Testis (tissue), 3 donors: Measurements from ENCODE around the gene DENND5B. TPM values are rescaled to one million over a fixed set of nuclear protein-coding genes. Genes with fewer than 3 reads are reported as not detected.

Experiments
- DNase-seq: peaks from one replicate; pipeline ENCODE4 v3.0.0-alpha.2; 2019
- H3K27ac ChIP-seq, 2 donors: fragments of 200-600 bp; sonication (generic); one replicate each; pipeline ENCODE4 v1.5.1; 2019
- H3K27me3 ChIP-seq: fragments of 200-600 bp; sonication (generic); one replicate; pipeline ENCODE4 v1.5.1; 2019
- H3K36me3 ChIP-seq: fragments of 200-600 bp; sonication (generic); one replicate; pipeline ENCODE4 v1.5.1; 2017; ENCODE audit warnings: low read depth; ENCODE audit errors: missing control alignments
- H3K4me1 ChIP-seq: fragments of 200-600 bp; sonication (generic); one replicate; pipeline ENCODE4 v1.5.1; 2019
- H3K4me3 ChIP-seq, 2 donors: fragments of 200-600 bp; sonication (generic); one replicate each; pipeline ENCODE4 v1.5.1; 2017 to 2019
- H3K9me3 ChIP-seq: fragments of 200-600 bp; sonication (generic); one replicate; pipeline ENCODE4 v1.5.1; 2017
- POLR2A ChIP-seq: fragments of 450-650 bp; IDR thresholded peaks from one replicate; pipeline ENCODE4 v1.6.1; 2017; ENCODE audit warnings: antibody characterized with exemption, mild to moderate bottlenecking, moderate library complexity
- WGBS, 2 donors: methylation state at CpG; one replicate each; pipeline ENCODE4 v1.1.5; 2018; 5-methylcytosine and 5-hydroxymethylcytosine counted together
- intact Hi-C: fragments of 100-400 bp; cut with DNase I; formaldehyde crosslinking; loops from one replicate; pipeline ENCODE4 v1.15.1; 2023; ENCODE audit warnings: low total_unique reads
- polyA plus RNA-seq: library from polyadenylated mRNA; stranded (reverse); fragments of 350-450 nt; fragmentation: Illumina TruSeq; extraction: RNeasy Lipid Tissue Mini Kit (QIAGEN cat#74804); gene quantifications from one replicate; pipeline ENCODE4 v1.2.3, GENCODE V29; 2014; ENCODE audit warnings: low read depth, low replicate concordance; ENCODE audit not compliant: insufficient read depth
- total RNA-seq, 2 donors: library from RNA; depleted of rRNA; stranded (reverse); fragments of >200 nt; gene quantifications; one replicate each; pipeline ENCODE4 v1.2.3, GENCODE V29; 2016
- TF ChIP-seq, protein P1 (sequence below), 3 experiments: fragments of 450-650 bp in 2 of 3; fragments of 200-600 bp in 1 of 3; sonication (generic) in 1 of 3; IDR thresholded peaks; one replicate each; pipeline ENCODE4 v1.5.1; 2016 to 2019; ENCODE audit warnings: antibody characterized with exemption in 3 of 3, mild to moderate bottlenecking in 2 of 3, moderate library complexity in 1 of 3

DENND5B gene
- total and polyA plus RNA-seq, 3 donors from 2014 or later, result 34.7 to 62.3 (median 60.4) TPM

DNA sequence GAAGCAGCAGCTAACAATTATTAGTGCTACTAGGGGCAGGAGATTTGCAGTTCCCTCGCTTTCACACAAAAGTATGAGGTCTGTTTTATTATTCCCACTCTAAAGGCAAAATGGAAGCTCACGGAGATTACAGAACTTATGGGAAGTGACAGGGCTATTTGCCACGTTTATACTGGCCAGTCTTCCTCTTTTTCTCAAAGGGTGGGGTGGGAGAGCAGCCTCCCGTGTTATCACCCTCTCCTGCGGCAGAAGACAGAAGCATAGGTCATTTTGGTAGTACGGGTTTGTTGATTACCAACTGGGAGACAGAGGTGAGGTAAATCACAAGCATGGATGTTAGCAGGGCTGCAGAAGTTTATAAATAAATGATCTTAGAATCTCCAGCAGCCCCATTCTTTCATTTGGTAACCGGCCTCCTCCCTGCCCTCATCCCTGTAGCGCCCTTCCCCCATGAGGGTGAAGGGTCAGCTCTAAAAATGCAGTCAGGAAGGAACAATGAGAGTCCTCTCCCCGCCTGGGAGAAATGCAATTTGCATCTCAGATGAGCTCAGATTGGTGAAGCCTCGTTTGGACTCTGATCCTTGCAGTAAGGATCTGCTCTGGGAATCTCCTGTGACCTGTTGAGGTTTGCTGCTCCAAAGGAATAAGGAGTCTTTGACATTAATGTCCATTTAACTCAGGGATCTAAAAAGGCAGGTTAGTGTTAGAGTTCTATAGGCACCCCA lies 220.2 kb downstream of the DENND5B start:
- intact Hi-C loops, result no loop called here
- no peaks in the 10 kb centered on the region for H3K36me3 ChIP-seq
- H3K4me3 ChIP-seq, result peak overlapping the region in 1 of 2 donors; percentile 9
- DNase-seq, result no peak
- H3K27ac ChIP-seq, result no peak overlapping the region
- WGBS, 2 donors, result 14 to 32% methylated on average over 8 to 10 of the region's 10 CpGs
- no peaks in the 10 kb centered on the region for H3K4me1 ChIP-seq
- H3K27me3 ChIP-seq, result no peaks in the 10 kb centered on the region
- TF ChIP-seq, protein P1, sequence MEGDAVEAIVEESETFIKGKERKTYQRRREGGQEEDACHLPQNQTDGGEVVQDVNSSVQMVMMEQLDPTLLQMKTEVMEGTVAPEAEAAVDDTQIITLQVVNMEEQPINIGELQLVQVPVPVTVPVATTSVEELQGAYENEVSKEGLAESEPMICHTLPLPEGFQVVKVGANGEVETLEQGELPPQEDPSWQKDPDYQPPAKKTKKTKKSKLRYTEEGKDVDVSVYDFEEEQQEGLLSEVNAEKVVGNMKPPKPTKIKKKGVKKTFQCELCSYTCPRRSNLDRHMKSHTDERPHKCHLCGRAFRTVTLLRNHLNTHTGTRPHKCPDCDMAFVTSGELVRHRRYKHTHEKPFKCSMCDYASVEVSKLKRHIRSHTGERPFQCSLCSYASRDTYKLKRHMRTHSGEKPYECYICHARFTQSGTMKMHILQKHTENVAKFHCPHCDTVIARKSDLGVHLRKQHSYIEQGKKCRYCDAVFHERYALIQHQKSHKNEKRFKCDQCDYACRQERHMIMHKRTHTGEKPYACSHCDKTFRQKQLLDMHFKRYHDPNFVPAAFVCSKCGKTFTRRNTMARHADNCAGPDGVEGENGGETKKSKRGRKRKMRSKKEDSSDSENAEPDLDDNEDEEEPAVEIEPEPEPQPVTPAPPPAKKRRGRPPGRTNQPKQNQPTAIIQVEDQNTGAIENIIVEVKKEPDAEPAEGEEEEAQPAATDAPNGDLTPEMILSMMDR (IDR thresholded peaks at IDR 0.05), result no peak
- no peak for TF ChIP-seq POLR2A
- no peaks in the 10 kb centered on the region for H3K9me3 ChIP-seq

- no peaks in the 10 kb centered on the region for H3K36me3 ChIP-seq
- H3K27me3 ChIP-seq, result no peaks in the 10 kb centered on the region
- no peaks in the 10 kb centered on the region for H3K4me1 ChIP-seq
- TF ChIP-seq POLR2A, result no peak
- TF ChIP-seq, protein P1 (IDR thresholded peaks at IDR 0.05), result no peak
- H3K9me3 ChIP-seq, result no peaks in the 10 kb centered on the region
- peak overlapping the region in 1 of 2 donors; percentile 9 for H3K4me3 ChIP-seq
- 22 to 34% methylated on average over 21 of the region's 21 CpGs for WGBS, 2 donors
- intact Hi-C loops, result no loop called here
- no peak overlapping the region for H3K27ac ChIP-seq
- peak; percentile 28 for DNase-seq
Measured at GRCh38 chr12:31369712-31370521, 221.0 kb downstream of the DENND5B start.

DNA sequence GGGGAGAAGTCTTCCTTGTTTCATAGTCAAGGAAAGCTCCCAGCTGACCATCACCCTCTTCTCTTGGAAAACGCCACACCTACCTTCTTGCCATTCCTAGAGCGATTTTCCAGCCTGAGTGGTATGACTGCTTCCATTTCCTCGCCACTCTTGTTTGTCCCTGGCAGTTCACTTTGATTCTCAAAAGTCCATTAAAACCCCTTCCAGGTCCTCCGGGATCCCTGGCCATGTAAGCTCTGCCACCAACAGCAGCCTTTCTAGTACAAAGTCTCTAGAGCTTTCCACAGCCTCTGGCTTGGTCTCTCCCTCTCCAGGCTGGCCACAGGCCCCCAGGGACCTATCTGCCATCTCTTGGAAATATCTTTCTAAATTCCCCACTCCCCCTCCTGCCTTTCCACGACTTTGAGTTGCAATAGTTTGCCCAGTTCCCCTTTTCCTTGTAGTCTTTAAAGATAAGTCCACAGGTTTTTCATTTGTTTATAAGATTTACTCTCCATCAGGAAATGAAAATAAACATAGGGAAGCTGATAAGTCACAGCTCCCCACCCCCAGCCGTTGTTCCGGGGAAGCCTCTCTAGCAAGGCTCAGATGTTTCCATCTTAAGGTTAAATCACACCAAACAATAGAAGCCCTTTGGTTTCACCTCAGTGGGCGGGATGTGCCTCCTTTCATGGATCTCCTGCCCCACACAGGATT lies 222.1 kb downstream of the DENND5B start:
- no peak for TF ChIP-seq POLR2A
- TF ChIP-seq, protein P1 (IDR thresholded peaks at IDR 0.05), result no peak
- Histone ChIP-seq H3K27ac (no peak overlapping the region), H3K36me3 (no peaks in the 10 kb centered on the region), H3K4me3 (no peak overlapping the region), H3K9me3 (no peaks in the 10 kb centered on the region), H3K27me3 (no peaks in the 10 kb centered on the region), H3K4me1 (no peaks in the 10 kb centered on the region)
- no peak for DNase-seq
- WGBS, 2 donors, result 39 to 45% methylated on average over 8 of the region's 8 CpGs
- intact Hi-C loops, result no loop called here

DNA sequence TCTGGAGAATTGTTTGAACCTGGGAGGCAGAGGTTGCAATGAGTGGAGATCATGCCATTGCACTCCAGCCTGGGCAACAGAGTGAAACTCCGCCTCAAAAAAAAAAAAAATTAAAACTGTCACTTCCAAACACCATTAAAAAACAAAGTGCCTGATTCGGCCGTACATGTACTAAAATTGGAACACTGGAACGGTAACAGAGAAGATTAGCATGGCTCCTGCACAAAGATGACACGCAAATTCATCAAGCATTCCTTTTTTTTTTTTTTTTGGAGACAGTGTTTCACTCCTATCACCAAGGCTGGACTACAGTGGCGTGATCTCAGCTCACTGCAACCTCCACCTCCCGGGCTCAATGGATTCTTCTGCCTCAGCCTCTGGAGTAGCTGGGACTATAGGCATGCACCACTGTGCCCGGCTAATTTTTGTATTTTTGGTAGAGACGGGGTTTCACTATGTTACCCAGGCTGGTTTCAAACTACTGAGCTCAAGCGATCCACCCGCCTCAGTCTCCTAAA lies 224.8 kb downstream of the DENND5B start:
- Histone ChIP-seq H3K27me3 (no peaks in the 10 kb centered on the region), H3K4me1 (no peaks in the 10 kb centered on the region), H3K9me3 (no peaks in the 10 kb centered on the region), H3K4me3 (no peak overlapping the region), H3K36me3 (no peaks in the 10 kb centered on the region), H3K27ac (no peak overlapping the region)
- no peak for DNase-seq
- intact Hi-C loops, result no loop called here
- no peak for TF ChIP-seq POLR2A
- TF ChIP-seq, protein P1 (IDR thresholded peaks at IDR 0.05), result no peak
- 74 to 82% methylated on average over 11 of the region's 11 CpGs for WGBS, 2 donors
